HuH-7.5 (cell line): ENCODE results near the gene RUSF1.
"Not testable (repeated sequence)": the region's sequence is repeated elsewhere in the genome, so short reads cannot be mapped to it uniquely, and the experiment has no call there.

ENCODE experiments used
- DNase-seq: peaks from one replicate; pipeline ENCODE4 v3.0.0; 2011; ENCODE audit warnings: low spot score

The RUSF1 gene

DNA sequence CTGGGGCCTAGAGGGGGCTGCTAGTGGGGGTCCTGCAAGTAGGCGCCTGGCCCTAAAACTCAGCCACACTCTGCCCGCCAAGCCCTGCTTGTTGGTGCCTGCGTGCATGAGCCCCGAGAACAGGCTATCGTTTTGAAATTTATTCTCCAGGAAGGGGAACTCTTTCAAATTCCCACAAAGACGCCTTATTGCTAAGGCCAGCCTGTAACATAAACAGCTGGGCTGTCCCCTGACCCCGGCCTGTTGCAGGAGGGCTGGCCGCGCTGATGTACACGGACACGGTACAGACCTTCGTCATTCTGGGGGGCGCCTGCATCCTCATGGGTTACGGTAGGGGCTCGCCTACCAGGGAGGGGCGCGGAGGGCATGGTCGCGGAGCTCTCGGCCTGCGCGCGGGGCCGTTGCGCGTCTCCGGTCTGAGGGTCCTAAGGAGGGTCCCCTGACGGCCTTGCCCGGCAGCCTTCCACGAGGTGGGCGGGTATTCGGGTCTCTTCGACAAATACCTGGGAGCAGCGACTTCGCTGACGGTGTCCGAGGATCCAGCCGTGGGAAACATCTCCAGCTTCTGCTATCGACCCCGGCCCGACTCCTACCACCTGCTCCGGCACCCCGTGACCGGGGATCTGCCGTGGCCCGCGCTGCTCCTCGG is 21.0 kb downstream of the RUSF1 start:
- no peak for DNase-seq

DNA sequence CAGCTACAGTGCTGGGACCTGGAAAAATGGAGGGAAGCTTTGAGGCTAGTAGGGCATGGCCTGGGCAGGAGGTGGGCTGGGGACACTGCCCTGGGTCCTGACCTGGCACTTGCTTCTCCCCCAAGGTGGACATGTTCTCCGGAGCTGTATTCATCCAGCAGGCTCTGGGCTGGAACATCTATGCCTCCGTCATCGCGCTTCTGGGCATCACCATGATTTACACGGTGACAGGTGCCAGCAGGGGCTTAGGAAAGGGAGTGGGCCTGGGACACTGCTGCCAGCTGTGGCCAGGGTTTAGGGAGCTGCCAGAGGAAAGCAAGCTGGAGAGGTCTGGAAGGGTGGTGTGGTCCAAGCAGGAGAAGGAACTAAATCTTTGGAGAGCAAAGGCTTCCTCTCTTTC is 22.1 kb downstream of the RUSF1 start:
- no peak for DNase-seq

DNA sequence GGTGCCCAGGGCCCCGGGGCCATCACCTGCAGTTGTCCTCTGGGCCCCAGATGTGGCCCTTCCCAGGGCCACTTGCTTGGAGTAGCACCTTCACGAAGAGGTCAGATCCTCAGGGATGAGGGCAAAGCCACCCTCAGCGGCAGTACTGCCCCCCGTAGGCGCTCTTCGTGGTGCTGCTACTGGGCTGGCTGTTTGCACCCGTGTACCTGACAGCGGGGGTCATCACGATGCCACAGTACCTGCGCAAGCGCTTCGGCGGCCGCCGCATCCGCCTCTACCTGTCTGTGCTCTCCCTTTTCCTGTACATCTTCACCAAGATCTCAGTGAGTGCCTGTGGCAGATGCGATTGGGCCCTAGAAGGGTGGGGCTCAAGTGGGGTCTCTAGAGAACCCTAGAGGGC is 22.6 kb downstream of the RUSF1 start:
- no peak for DNase-seq

DNA sequence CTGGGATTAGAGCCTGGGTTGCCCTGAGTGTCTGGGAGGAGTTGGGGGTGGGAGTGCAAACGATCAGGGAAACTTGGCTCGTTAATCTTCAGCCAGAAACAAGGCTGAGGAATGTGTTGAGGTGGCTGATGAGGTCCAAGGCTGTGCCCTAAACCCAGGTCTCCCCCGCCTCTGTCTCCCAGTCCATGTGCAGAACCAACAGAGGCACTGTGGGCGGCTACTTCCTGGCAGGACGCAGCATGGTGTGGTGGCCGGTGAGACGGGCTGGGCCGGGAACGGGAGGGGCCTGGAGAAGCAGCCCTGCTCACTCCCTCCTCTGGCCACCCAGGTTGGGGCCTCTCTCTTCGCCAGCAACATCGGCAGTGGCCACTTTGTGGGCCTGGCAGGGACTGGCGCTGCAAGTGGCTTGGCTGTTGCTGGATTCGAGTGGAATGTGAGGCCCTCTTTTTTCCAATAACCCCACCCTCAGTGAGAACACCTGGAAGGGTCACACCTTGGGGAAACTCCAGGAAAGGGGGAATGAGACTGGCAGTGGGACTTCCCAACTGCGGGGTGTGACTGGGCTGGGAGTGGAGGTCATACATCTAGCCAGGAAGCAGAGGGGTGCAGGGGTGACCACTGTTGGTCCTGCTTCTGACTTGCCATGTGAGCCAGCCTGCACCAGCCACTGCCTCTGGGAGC is 23.6 kb downstream of the RUSF1 start:
- DNase-seq = no peak

DNA sequence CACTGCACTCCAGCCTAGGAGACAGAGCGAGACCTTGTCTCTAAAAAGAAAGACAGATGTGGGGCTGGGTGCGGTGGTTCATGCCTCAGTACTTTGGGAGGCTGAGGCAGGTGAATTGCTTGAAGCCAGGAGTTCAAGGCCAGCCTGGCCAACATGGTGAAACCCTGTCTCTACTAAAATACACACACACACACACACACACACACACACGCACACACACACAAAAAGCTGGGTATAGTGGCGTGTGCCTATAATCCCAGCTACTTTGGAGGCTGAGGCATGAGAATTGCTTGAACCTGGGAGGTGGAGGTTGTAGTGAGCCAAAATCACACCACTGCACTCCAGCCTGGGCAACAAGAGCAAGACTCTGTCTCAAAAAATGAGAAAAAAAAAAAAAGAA is 24.1 kb downstream of the RUSF1 start:
- DNase-seq = not testable (repeated sequence)

DNA sequence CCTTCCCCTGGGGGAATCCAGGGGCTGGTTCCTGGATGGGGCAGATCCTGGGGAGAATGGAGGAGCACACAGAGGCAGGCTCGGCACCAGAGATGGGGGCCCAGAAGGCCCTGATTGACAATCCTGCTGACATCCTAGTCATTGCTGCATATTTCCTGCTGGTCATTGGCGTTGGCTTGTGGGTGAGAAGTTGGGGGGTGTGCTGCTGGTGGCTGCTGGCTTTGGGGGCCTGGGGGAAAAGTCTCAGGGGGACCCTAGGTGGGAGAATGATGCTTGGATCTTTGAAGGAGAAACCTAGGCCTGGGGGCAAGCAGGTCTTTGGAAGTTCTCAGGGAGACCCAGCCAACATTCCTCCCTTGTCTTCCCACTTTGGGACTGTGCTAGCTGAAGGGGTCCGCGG is 25.1 kb downstream of the RUSF1 start, which contains the start of gene SLC5A2:
SLC5A2 (plus strand) TSS at position 43 of the 400 bp plus-strand sequence; CDS start at position 57, 14 bp downstream.
- no peak for DNase-seq

DNA sequence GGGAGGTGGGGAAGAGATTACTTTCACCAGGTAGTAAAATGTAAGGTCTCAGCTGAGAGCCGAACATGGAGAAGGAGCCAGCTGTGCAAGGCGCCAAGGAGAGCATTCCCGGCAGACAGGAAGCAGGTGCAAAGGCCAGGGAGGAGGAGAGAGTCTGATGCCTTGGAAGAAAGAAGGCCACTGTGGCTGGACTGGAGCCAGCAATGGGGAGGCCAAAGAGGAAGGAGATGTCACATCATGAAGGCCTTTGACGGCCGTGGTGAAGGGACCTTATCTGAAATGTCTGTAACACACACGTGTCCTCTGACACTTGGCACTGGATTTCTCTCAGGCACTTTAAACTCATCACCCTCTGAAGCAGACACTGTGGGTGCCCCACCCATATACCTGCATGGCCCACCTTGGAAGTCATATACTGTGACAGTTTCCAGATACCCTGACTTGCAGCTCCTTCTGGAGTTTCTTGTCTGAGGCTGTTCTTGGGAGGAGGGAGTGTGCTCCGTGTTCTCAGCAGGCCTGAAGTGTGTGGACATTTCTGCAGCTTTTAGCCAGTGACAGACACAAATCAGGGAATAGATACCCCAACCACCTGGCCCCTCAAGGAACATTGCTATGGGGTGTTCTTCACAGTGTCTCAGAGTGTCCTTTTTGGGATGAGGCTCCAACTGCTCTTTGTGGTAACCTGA is 27.2 kb downstream of the RUSF1 start:
- DNase-seq = no peak

DNA sequence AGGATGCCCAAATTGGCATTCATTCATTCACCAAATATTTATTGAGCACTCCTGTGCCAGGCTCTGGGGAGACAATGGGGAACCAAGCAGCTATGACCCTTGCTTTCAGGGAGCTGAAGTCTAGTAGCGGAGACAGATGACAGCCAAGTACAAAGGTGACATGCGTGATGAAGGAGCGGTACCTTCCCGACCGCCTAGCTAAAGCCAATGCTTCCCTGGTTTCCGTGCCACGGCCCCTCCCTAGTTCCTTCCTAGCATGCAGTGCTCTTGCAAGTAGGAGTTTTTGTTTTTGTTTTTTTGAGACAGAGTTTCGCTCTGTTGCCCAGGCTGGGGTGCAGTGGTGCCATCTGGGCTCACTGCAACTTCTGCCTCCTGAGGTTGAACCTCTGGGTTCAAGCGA is 28.4 kb downstream of the RUSF1 start:
- DNase-seq = no peak

DNA sequence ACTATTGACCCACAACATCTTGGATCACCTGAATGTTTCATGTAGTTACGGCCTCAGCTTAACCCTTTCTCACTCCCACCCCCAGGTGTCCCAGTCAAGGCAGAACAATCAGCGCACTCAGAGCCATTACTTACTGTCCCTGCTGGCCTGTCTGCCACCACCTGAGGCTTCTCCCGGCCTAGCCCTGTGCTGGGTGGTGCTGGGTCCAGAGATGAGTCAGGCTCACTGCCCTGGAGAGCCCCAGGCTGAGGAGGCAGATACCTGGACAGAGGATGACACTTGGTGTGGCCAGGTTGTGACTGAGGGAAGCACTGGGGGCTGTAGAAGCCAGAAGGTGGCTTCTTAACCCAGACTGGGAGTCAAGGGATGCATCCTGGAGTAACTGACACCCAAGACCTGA is 29.2 kb downstream of the RUSF1 start:
- no peak for DNase-seq

DNA sequence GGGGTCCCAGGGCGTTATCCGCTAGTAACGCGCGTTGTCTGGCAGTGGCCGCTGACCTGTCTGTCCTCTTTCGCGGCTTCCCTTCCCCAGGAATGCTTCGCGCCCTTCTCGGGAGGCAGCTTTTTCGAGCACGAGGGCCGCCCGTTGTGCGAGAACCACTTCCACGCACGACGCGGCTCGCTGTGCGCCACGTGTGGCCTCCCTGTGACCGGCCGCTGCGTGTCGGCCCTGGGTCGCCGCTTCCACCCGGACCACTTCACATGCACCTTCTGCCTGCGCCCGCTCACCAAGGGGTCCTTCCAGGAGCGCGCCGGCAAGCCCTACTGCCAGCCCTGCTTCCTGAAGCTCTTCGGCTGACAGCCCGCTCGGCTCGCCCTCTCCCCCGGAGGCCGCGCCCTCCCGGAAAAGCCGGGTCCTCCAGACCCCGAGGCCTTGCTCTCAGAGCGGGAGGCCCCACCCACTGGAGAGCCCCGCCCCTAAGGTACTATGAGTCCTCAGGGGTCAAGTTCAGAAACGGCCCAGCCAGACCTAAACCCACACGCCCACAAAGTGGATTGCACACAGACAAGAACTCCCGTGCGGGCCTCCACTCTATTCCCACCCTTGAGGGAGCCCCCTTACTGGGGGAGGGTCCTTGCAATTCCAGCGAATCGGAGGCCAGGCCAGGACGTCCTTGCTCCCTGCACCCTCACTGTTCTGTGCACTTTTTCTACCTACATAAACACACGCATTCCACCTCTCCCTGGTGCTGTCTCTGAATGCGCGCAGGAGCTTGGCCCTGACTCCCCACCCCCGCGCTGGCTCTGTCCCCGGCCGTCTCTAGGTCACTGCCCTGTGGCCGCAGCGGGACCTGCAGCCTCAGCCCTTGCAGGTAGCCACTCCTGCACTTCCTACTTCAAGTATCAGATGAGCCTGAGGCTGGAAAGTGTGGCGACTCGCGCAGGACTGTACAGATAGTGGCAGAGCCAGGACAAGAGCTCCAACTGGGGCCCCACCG is 30.7 kb downstream of the RUSF1 start:
- peak; percentile 95 for DNase-seq

DNA sequence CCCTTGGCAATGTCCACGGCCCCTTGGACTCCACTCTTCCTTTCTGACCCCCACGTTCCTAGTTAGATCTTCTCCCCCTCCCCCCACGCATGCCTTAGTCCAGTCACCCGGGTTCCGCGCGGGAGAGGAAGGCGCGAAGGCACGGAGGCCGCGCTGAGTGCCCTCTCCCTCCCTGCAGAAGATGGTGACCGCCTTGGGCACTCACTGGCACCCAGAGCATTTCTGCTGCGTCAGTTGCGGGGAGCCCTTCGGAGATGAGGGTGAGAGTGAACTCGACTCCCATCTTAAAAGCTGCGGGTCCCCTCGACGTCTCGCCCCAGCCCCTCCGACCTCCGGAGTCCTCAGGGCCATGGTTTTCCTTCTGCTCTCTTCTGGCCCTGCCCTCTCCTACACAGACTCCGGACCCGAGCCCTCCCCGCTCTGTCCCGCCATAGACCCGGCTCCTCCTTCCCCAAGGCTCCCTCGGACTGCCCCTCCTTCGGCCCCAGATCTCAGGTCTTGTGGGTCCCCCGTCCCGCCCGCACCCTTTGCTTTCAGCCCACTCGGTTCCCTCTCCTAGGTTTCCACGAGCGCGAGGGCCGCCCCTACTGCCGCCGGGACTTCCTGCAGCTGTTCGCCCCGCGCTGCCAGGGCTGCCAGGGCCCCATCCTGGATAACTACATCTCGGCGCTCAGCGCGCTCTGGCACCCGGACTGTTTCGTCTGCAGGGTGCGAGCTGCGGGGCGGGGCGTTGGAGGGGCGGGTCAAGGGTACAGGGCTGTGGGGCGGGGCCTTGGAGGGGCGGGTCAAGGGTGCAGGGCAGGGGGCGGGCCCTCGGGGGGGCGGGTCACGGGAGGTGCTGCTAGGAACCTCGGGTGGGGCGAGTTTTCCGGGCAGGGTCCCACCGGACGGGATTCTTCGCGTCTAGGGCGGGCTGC is 31.6 kb downstream of the RUSF1 start:
- DNase-seq = peak; percentile 86

DNA sequence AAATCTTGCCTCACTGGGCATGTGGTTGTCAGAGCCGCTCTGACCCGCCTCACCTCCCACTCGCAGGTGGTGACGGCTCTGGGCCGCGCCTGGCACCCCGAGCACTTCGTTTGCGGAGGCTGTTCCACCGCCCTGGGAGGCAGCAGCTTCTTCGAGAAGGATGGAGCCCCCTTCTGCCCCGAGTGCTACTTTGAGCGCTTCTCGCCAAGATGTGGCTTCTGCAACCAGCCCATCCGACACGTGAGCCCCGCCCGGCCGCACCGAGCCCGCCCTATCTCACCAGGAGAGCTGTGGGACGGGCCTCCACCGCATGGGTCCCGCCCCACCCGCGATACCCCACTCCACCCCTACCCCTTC is 32.3 kb downstream of the RUSF1 start:
- no peak for DNase-seq

DNA sequence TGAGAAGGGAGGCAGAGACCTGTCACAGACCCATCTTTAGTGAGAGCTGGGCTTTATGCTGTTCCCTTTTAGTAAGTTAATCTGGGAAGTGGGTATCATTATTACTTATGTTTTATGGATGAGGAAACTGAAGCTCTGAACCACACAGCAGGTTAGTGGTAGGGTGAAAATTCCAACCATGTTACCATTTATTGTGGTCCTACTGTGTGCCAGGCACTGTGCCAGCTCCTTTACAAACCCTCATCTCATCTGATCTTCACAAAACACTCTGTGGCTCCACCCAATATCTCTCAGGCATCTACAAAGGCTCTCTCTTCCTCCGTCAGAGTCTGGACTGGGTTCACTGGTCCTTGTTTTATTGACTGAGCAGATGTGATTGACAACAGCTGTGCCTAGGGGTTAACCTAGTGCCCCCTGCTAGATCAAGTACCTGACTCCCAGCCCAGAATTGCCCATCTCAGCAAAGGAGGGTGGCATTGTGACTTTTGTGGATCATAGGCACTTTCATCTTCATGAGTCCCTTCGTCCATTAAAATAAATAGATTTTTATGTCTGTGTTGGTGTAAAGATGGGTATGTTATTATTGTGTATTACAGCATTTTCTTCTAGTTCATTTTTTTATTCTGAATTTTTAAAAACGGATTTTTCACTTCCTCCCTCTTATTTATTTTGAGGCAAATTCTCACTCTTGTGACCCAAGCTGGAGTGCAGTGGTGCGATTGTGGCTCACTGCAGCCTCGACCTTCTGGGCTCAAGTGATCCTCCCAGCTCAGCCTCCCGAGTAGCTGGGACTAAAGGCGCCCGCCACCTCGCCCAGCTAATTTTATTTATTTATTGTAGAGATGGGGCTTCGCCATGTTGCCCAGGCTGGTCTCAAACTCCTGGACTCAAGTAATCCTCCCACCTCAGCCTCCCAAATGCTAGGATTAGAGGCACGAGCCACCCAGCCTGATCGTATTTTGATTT is 33.1 kb downstream of the RUSF1 start:
- no peak for DNase-seq

DNA sequence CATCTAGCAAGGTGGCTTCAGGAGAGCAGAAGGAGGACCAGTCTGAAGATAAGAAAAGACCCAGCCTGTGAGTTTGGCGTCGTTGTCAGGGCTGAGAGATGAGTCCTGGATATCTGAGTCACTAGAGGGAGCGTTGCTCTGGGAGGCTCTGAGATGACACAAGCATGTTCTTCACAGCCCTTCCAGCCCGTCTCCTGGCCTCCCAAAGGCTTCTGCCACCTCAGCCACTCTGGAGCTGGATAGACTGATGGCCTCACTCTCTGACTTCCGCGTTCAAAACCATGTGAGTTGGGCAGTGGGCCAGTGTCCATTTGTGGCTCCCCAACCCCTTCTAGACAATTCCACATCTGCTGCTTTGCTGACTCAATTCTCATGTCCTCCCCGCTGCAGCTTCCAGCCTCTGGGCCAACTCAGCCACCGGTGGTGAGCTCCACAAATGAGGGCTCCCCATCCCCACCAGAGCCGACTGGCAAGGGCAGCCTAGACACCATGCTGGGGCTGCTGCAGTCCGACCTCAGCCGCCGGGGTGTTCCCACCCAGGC is 33.9 kb downstream of the RUSF1 start:
- DNase-seq = no peak

DNA sequence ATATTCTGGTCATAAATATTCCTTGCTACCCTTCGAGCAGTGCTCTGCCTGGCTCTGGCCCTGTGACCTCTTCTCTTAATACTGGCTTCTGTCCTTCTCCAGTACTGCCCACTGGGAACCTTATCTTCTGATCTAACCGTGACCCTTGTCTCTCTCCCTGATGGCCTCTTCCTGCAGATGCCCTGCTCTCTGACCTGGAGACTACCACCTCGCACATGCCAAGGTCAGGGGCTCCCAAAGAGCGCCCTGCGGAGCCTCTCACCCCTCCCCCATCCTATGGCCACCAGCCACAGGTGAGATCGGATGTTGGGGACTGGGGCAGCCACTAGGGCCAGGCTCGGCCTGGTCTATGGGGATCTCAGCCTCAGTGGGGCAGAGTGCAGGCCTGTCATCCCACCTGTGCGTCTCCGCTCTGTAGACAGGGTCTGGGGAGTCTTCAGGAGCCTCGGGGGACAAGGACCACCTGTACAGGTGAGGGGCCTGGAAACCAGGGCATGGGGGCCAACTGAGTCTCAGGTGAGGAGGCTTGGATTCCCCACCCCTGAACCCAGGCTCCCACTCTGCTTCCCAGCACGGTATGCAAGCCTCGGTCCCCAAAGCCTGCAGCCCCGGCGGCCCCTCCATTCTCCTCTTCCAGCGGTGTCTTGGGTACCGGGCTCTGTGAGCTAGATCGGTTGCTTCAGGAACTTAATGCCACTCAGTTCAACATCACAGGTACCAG is 34.8 kb downstream of the RUSF1 start:
- no peak for DNase-seq

DNA sequence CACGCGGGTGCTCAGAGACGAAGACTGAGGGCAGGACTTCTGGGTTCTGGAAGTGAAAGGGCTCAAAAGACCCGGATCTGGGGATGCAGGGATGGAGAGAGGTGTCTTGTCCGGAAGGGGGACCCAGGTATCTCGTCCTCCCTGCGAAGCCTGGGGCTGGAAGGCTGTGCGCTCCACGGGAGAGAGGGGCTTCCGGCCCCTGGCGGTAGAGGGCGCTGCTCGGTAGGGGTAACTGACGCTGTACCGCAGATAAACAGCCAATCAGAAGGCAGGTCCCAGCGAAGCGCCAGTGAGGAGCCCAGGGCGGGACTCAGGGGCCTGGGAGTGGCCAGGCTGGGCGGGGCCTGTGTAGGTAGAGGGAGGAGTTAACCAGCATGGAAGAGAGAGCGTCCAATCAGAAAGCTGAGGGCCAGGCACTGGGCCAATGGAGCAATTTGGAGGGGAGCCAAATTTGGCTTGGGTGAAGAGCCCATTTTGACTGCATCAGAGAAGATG is 35.4 kb downstream of the RUSF1 start:
- peak; percentile 58 for DNase-seq

DNA sequence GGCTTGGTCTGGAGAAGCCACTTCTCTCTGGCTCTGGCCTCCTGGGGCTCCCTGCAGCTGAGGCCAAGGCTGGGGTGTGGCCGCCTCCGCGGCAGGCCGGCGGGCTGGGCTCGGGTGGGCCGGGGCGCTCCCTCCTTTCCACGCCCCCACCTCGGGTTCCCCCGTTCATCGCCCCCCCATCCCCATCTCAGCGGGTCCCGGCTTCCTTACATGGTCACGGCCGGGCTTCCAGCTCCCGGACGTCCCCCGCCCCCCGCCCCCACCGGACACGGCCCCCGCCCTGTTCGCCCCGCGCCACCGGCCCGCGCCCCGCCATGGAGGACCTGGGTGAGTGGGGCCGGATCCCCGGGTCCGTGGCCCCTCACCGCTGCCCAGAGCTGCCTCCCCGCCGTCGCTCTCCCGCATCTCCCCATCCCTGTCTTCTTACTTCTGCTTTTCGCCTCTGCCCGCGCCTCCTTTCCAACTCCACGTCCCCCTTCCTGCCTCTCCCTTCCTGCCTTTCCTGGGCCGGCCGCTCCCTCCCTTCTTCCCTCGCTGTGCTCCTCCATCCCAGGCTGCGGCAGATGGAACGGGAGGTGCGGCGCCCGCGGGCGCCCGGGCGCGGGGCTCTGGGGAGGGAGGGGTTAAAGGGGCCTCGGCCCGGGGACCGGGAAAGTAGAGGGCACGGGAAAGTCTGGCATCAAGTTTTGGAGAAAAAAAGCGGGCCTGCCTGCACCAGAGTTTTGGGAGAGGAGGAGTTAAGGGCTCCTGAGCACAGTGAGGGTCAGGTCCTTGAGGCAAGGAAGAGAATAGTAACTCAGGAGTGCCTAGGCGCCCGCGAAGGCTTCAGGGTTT is 36.1 kb downstream of the RUSF1 start, which contains the start of gene TGFB1I1:
TGFB1I1 (plus strand) TSS at position 278 of the 834 bp plus-strand sequence; CDS start at position 315, 37 bp downstream.
- DNase-seq = no peak
